ENCODE results near the gene UBE2V1.
A peak's percentile ranks its signal among the peaks of the same experiment; 100 is the strongest.
"Not testable (repeated sequence)": the region's sequence is repeated elsewhere in the genome, so short reads cannot be mapped to it uniquely, and the experiment has no call there.

Gene UBE2V1

GRCh38 chr20:50136822-50137599 lies 24.1 kb upstream of the UBE2V1 start:
- no peak for DNase-seq

GRCh38 chr20:50135157-50135556 lies 22.2 kb upstream of the UBE2V1 start:
- not testable (repeated sequence) for DNase-seq

- no peak for DNase-seq
Observed at GRCh38 chr20:50133474-50134217, 20.7 kb upstream of the UBE2V1 start.

- DNase-seq = no peak
Observed at GRCh38 chr20:50133041-50133440, 20.1 kb upstream of the UBE2V1 start.

- DNase-seq = no peak
Observed at GRCh38 chr20:50130995-50131394, 18.0 kb upstream of the UBE2V1 start.

- DNase-seq = no peak
Observed at GRCh38 chr20:50130356-50130723, 17.4 kb upstream of the UBE2V1 start.

GRCh38 chr20:50129662-50130355 lies 16.9 kb upstream of the UBE2V1 start:
- peak in 1 of 2 experiments; percentile 20 for DNase-seq

GRCh38 chr20:50128520-50128905 lies 15.6 kb upstream of the UBE2V1 start:
- no peak for DNase-seq

- DNase-seq = no peak
Observed at GRCh38 chr20:50127587-50128519, 14.9 kb upstream of the UBE2V1 start.

GRCh38 chr20:50126662-50127061 lies 13.7 kb upstream of the UBE2V1 start:
- no peak for DNase-seq

- DNase-seq = no peak
Observed at GRCh38 chr20:50125279-50125678, 12.3 kb upstream of the UBE2V1 start.

- no peak for DNase-seq
Observed at GRCh38 chr20:50124496-50124895, 11.5 kb upstream of the UBE2V1 start.

- no peak for DNase-seq
Observed at GRCh38 chr20:50123418-50123817, 10.5 kb upstream of the UBE2V1 start.

GRCh38 chr20:50122763-50123162 lies 9.8 kb upstream of the UBE2V1 start:
- no peak for DNase-seq

GRCh38 chr20:50121858-50122271 lies 8.9 kb upstream of the UBE2V1 start:
- peak in 1 of 2 experiments; percentile 23 for DNase-seq

GRCh38 chr20:50120935-50121693 lies 8.2 kb upstream of the UBE2V1 start:
- DNase-seq = peak; percentile 55 to 78

- DNase-seq = no peak
Observed at GRCh38 chr20:50118203-50118602, 5.3 kb upstream of the UBE2V1 start.

GRCh38 chr20:50116368-50116999 lies 3.5 kb upstream of the UBE2V1 start:
- no peak for DNase-seq

- peak; percentile 91 to 98 for DNase-seq
Observed at GRCh38 chr20:50115591-50116367, 2.8 kb upstream of the UBE2V1 start.

- no peak for DNase-seq
Observed at GRCh38 chr20:50115041-50115512, 2.1 kb upstream of the UBE2V1 start.

Data from NCI-H526 (cell line).